Left renal cortex interstitium (tissue), 4 donors: ENCODE results near the gene PCAT7. TPM values are rescaled to one million over a fixed set of nuclear protein-coding genes. Genes with fewer than 3 reads are reported as not detected.
"Not testable (repeated sequence)": the region's sequence is repeated elsewhere in the genome, so short reads cannot be mapped to it uniquely, and the experiment has no call there.

Experiments used
- DNase-seq, 4 donors: peaks; one replicate each; pipeline ENCODE4 v3.0.0-alpha.2; 2013; ENCODE audit warnings: low read depth in 4 of 4, low spot score in 2 of 4, missing footprints in 1 of 4
- polyA plus RNA-seq, 4 donors: library from polyadenylated mRNA; unstranded; fragments of 120-200 nt; gene quantifications; one replicate each; pipeline ENCODE4 v1.2.1, GENCODE V29; 2013; ENCODE audit not compliant: insufficient read length in 4 of 4

PCAT7 gene
- polyA plus RNA-seq, 4 donors, result 0.42 to 0.74 (median 0.47) TPM

DNA sequence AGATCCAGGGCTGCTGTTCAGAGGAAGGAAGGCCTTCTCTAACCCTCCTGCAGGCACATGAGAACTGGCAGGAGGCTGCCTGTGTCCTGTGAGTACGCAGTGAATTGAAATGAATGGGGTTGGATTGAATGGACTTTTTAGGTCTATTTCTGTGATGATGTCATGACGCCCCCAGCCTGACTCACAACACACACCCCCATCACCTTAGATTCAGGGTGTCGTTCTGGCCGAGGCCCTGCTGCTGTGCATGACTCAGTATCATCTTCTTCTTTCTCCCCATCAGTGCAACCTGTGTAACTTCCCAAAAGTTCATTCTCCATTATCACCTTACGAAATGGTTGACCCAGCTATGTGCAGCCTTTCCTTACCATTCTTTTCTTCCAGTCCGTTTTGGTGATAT lies 5.4 kb downstream of the PCAT7 start:
- no peak for DNase-seq

DNA sequence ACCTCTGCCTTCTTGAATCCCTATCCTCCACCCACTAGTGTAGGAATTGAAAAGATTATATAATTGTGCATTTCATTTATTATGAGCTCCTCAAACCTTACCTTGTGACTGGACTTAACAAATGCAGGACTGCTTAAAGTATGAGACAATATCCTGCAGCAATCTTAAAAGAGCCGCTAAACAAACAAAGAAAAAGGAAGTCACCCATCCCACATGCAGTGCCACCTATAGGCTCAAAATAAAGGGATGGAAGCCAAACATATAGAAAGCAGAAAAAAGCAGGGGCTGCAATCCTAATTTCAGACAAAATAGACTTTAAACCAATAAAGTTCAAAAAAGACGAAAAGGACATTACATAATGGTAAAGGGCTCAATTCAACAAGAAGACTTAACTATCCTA lies 8.7 kb downstream of the PCAT7 start:
- DNase-seq, result no peak

DNA sequence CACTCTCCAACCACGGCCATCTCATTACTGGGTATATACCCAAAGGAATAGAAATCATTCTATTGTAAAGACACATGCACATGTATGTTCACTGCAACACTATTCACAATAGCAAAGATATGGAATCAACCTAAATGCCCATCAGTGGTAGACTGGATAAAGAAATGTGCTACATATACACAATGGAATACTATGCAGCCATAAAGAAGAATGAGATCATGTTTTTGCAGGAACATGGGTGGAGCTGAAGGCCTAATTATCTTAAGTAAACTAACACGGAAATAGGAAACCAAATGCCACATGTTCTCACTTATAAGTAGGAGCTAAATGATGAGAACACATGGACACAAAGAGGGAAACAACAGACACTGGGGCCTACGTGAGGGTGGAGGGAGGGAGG lies 9.4 kb downstream of the PCAT7 start:
- DNase-seq, result not testable (repeated sequence)

DNA sequence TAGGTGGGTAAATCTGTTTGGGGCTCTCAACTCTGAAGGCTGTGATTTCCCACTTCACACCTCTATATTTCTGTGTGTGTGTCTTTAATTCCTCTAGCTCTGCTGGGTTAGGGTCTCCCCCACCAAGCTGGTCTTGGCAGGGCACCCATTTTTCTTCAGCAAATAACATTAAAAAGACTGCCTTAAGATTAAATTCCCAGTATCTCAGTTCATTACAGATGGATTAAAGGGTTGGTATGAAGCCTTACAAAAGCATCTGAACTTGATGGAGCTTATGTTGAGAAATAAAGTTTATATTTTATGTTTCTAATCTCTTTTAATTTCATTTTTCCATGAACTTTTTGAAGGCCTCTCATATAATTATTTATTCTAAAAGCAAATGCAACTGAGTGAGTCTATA lies 11.7 kb downstream of the PCAT7 start:
- no peak for DNase-seq

- no peak for DNase-seq
Measured at GRCh38 chr9:94567271-94567670, 12.4 kb downstream of the PCAT7 start.

- DNase-seq, result no peak
Measured at GRCh38 chr9:94568250-94568889, 13.5 kb downstream of the PCAT7 start.

DNA sequence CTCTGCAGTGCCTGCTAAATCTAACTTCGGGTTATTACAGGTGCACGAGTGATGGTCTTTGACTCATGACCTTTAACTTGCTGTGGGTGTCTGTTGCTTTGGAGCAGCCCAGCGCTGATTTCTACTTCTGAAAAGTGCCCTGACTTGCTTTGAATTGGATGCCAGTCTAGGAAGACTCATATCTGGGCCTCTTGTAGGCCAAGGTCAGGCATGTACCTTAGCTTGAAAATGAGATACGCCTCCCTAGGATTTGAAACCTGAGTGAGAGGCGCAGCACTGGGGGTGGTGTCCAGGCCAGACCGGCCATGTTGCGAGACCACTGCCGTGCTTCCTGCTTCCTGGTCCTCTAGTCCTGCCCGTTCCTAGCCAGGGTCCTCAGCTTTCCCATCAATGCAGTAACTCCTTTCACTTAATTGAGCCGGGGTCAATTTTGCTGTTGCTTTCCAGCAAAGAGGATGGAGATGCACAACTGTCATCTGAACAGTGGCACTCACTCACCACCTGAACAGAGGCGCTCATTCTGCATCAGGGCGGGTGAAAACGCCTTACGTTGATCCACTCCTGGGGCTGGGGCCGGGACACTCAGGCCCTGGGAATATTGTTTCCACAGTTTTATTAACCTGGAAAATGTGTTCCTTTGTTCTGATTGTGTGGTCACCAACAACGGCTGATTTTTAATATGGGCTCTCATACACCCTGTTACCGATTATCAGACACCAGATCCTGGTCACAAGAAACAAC lies 14.3 kb downstream of the PCAT7 start:
- no peak for DNase-seq

DNA sequence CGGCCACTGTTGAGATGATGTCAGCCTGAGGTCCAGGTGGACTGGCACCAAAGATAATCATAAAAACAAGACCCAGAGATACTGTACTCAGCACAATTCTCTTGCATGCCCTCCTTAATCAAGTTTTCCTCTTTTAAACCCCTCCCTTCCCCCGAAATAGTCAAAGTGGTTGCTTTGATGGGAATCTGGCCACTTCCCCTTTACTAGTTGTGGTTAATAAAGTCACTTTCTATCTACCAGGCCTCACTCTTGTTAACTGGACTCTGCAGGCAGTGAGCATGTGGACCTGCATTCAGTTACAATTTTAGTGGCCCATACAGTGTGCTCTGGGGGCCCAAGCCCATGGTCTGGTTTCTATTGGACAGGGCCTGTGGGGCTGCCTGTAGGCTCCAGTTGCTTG lies 21.2 kb downstream of the PCAT7 start:
- no peak for DNase-seq

- no peak for DNase-seq
Measured at GRCh38 chr9:94577036-94577435, 22.2 kb downstream of the PCAT7 start.

GRCh38 chr9:94577571-94577970 lies 22.7 kb downstream of the PCAT7 start:
- DNase-seq, result no peak

DNA sequence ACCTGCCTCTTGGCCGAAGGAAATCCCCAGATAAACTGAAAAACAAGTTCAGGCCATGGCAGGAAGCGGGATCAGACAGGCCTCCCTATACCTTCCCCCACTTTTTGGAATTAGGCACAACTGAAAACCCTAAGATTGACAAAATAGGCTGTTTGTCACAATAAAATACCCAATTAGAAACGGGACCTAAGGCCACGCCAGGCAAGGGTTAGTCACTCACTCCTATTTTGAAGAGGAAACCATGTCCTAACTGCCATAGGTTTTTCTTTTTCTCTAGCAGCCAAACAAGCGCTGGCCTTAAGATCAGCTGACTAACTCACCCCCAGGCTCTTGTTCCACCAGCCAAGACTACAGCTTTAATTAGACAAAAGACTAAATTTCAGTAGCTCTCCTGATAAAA lies 26.8 kb downstream of the PCAT7 start:
- DNase-seq, result no peak

- DNase-seq, result no peak
Measured at GRCh38 chr9:94584555-94584954, 29.7 kb downstream of the PCAT7 start.

GRCh38 chr9:94586316-94586715 lies 31.4 kb downstream of the PCAT7 start:
- no peak for DNase-seq

DNA sequence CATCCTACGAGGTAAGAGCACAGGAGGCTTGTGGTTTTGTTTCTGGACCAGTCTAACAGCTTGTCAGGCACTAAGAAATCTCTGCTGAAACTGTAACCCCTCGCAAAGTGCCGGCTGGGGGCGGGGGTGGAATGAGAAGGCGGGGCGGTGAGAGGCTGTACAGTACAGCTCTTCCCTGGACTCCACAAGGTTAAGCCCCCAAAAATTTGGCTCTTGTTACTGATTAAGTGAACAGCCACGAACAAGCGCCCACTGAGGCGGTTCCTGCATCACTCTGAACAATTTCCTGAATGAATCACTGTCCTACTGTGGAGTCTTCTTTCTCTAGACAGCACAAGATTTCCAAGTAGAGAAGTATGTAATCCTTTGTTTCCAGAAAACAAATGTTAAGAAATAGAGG lies 31.9 kb downstream of the PCAT7 start:
- no peak for DNase-seq

DNA sequence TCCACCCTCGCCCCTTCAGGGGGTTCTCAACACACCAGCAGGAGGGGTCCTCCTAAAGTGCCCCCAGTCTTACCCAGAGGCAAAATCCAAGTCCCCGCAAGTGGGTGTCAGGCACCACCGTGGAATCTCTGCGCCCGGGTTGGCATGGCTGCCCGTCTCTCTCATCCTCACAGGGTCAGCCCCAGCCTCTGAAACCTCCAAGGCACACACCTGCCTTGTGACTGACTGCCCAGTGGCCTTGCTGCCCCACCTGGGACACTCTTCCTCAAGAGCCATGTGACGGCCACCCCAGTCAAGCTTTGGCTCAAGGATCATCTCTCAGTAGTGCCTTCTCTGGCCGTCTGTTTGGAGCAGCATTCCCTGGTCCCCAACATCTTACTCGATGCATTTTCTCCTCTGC lies 33.8 kb downstream of the PCAT7 start:
- DNase-seq, result no peak

GRCh38 chr9:94591046-94591545 lies 36.2 kb downstream of the PCAT7 start:
- DNase-seq, result not testable (repeated sequence)

- no peak for DNase-seq
Measured at GRCh38 chr9:94591876-94592275, 37.0 kb downstream of the PCAT7 start.

DNA sequence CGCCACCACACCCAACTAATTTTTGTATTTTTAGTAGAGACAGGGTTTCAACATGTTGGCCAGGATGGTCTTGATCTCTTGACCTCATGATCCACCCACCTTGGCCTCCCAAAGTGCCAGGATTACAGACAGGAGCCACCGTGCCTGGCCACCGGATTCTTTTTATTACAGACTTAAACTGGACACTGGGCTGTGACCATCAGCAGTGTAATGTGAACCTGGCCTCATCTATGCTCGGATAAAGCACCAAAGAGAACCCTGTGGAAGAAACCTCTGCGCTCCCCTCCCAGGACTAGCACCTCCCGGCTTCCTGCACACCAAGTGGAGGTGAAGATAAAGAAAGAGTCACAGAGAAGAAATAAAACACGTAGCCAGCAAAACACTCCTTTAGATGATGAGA lies 37.8 kb downstream of the PCAT7 start:
- DNase-seq, result not testable (repeated sequence)

- DNase-seq, result no peak
Measured at GRCh38 chr9:94593459-94594345, 38.8 kb downstream of the PCAT7 start, which contains the start of gene FBP2. TSS of gene FBP2 (minus strand) at chr9:94593824. CDS start at chr9:94593726, 98 bp downstream.

DNA sequence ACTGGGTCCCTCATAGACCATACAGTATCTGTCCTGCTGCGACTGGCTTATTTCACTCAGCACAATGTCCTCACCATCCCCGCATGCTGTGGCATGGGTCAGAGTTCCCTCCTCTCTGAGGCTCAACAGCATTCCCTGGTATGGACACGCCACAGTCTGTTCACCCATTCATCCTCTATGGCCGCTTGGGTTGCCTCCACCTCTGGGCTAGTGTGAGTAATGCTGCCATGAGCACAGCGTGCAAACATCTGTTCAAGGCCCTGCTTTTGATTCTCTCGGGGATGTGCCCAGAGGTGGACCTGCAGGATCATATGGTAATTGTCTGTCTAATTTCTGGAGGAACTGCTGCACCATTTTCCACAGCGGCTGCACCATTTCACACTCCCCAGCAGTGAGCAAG lies 44.2 kb downstream of the PCAT7 start:
- no peak for DNase-seq

DNA sequence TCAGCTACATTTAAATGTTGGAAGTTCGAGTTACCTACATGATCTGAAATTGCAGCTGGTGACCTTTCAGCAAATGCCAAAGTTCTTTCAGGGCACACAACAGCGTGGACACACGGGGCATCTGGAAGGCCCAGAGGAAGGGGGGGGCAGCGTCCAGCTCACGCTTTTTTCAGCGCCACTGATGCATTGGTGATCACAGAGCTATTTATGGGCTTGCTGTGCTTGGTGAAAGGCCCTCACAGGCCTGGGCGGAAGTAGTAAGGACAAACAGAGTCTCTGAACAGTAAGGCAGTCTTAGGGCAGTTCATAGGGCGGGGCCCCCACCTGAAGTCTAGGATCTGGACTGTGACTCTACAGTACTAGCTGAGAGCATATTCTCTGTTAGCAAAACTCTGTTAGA lies 45.4 kb downstream of the PCAT7 start:
- no peak for DNase-seq
